HFFc6 (cell line): ENCODE data around the gene RBBP4. TPM values are rescaled to one million over a fixed set of nuclear protein-coding genes. Genes with fewer than 3 reads are reported as not detected.

Source experiments
- DNase-seq: peaks from one replicate; pipeline ENCODE4 v3.0.0-alpha.2; 2018
- H3K27ac Mint-ChIP-seq: 2 replicates; pipeline ENCODE4 v1.8.0; 2020; ENCODE audit warnings: mild to moderate bottlenecking, mixed read lengths
- H3K27me3 Mint-ChIP-seq: 2 replicates; pipeline ENCODE4 v1.8.0; 2021; ENCODE audit warnings: mild to moderate bottlenecking, moderate library complexity, mixed read lengths; ENCODE audit not compliant: insufficient read depth
- H3K36me3 Mint-ChIP-seq: 2 replicates; pipeline ENCODE4 v1.8.0; 2021; ENCODE audit warnings: low read depth, mixed read lengths
- H3K4me1 Mint-ChIP-seq: 2 replicates; pipeline ENCODE4 v1.8.0; 2020; ENCODE audit warnings: low read depth, mixed read lengths
- H3K4me3 Mint-ChIP-seq: 2 replicates; pipeline ENCODE4 v1.8.0; 2020; ENCODE audit warnings: mild to moderate bottlenecking, moderate library complexity, mixed read lengths
- H3K9me3 Mint-ChIP-seq: 2 replicates; pipeline ENCODE4 v1.8.0; 2020; ENCODE audit warnings: mild to moderate bottlenecking, mixed read lengths
- CTCF ChIP-seq: fragments of 200-600 bp; sonication (generic); IDR thresholded peaks from 2 replicates; pipeline ENCODE4 v1.5.0; 2021; ENCODE audit warnings: antibody characterized with exemption, mild to moderate bottlenecking
- total RNA-seq, 6 experiments: library from RNA; stranded (reverse); fragmentation: NEBNext Ultra II Directional; extraction: Animal tissue kit (Norgen Biotek cat#: 25700); gene quantifications; 2 replicates in 1 of 6; 3 replicates in 5 of 6; pipeline ENCODE4 v1.2.3, GENCODE V29; 2021

Gene RBBP4
- total RNA-seq, 6 experiments from 2014 or later = 108 to 137 (median 124) TPM

GRCh38 chr1:32701421-32701911, 50.5 kb downstream of the RBBP4 start:
- Mint-ChIP-seq H3K4me3 (peak overlapping the region; percentile 92), H3K27me3 (peaks cover 2% of the 10 kb centered on the region; the same call in 1 of the 2 replicates), H3K27ac (peak overlapping the region; percentile 81), H3K9me3 (no peaks in the 10 kb centered on the region), H3K4me1 (peaks cover 50% of the 10 kb centered on the region), H3K36me3 (peaks cover 10% of the 10 kb centered on the region)
- no peak for DNase-seq
- no peak for TF ChIP-seq CTCF

- Mint-ChIP-seq H3K4me3 (peak overlapping the region; percentile 92), H3K9me3 (no peaks in the 10 kb centered on the region), H3K27ac (peak overlapping the region; percentile 81), H3K27me3 (peaks cover 2% of the 10 kb centered on the region; the same call in 1 of the 2 replicates), H3K4me1 (peaks cover 54% of the 10 kb centered on the region), H3K36me3 (peaks cover 10% of the 10 kb centered on the region)
- no peak for TF ChIP-seq CTCF
- peak; percentile 15 for DNase-seq
Observed at GRCh38 chr1:32701951-32702598, 51.1 kb downstream of the RBBP4 start.

GRCh38 chr1:32702599-32703478, 51.8 kb downstream of the RBBP4 start, which contains the start of gene SYNC:
SYNC (minus strand) TSS chr1:32702770; CDS start chr1:32702660, 110 bp downstream.
- peak; percentile 58 for DNase-seq
- H3K27ac Mint-ChIP-seq = peak within 1 kb of the TSS; percentile 98
- peaks cover 10% of the 10 kb centered on the region for H3K36me3 Mint-ChIP-seq
- peak within 1 kb of the TSS; percentile 92 for H3K4me3 Mint-ChIP-seq
- H3K9me3 Mint-ChIP-seq = no peaks in the 10 kb centered on the region
- no peak for TF ChIP-seq CTCF
- H3K27me3 Mint-ChIP-seq = peaks cover 2% of the 10 kb centered on the region; the same call in 1 of the 2 replicates
- H3K4me1 Mint-ChIP-seq = peaks cover 54% of the 10 kb centered on the region

- peak; percentile 95 for DNase-seq
- Mint-ChIP-seq H3K27me3 (peaks cover 2% of the 10 kb centered on the region; the same call in 1 of the 2 replicates), H3K27ac (peak overlapping the region; percentile 98), H3K4me1 (peaks cover 54% of the 10 kb centered on the region), H3K36me3 (peaks cover 7% of the 10 kb centered on the region), H3K9me3 (no peaks in the 10 kb centered on the region), H3K4me3 (peak overlapping the region; percentile 78)
- TF ChIP-seq CTCF = no peak
Observed at GRCh38 chr1:32703479-32704291, 52.7 kb downstream of the RBBP4 start.

GRCh38 chr1:32705516-32705915, 54.5 kb downstream of the RBBP4 start:
- peaks cover 5% of the 10 kb centered on the region for H3K36me3 Mint-ChIP-seq
- no peak overlapping the region for H3K4me3 Mint-ChIP-seq
- no peak for DNase-seq
- no peak overlapping the region for H3K27ac Mint-ChIP-seq
- TF ChIP-seq CTCF = no peak
- no peaks in the 10 kb centered on the region for H3K9me3 Mint-ChIP-seq
- peaks cover 39% of the 10 kb centered on the region for H3K4me1 Mint-ChIP-seq
- H3K27me3 Mint-ChIP-seq = peaks cover 5% of the 10 kb centered on the region; the same call in 1 of the 2 replicates
